ENCODE data around the gene LRP1.

Gene LRP1

GRCh38 chr12:57236201-57236924, 108.1 kb downstream of the LRP1 start:
- DNase-seq (ENCODE audit: low spot score): no peak

- no peak for DNase-seq (ENCODE audit: low spot score)
Observed at GRCh38 chr12:57236925-57237595, 108.8 kb downstream of the LRP1 start.

DNA sequence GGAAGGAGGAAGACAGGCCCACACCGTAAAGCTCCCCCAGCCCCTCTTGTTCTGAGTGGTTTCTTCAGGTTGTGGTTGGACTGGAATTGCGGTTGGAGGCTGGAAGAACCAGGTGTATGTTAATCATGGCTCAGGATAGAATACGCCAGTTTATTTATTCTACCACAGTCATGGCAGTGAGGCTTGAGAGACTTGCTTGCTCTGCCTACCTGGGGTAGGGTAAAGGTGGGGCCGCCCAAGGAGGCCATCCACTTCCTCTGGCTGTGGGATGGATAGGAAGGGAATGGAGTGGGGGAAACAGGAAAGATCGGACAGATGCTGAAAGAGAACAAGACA, 109.3 kb downstream of the LRP1 start:
- DNase-seq (ENCODE audit: low spot score): no peak

DNA sequence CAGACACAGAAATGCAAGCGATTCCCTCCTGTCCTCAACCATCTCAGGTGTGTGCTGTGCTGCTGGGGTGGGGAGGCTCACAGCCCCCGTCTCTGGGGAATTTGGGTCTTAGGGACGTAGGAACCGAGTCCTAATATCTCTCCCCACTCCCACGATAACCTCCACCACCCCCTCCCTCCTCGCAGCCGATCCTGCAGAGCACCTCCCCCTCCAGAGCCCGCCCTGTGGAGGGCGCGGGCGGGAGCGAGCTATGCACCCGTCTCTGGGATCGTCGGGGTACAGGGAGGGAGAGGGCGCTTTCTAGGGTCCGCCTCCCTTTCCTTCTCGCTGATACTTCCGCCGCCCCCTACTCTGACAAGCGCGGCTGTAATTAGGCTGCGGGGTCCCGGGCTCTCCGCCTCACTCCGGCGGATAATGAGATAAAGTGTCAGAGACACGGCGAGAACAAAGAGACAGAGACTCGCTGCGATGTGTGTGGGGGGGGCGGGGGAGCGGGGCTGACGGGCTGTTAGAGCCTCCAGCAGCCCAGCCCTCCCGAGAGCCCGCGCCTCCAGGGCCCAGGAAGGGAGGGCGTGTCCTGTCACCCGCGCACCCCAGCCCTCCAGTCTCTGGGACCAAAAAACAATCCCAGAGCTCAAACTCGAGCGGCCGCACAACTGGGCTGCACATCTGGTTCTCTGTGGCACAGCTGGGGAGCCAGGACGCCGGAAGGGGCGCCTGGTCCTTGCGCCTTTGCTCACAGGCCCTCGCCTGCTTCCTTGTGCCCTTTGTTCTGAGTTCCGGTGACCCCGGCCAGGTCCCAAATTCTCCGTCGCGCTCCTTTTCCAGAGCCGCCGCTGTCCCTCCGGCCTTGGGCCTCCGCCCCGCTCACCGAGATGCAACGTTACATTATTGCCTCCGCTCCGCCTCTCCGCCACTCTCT, 109.9 kb downstream of the LRP1 start:
- no peak for DNase-seq (ENCODE audit: low spot score)

GRCh38 chr12:57238854-57239554, 110.7 kb downstream of the LRP1 start:
- DNase-seq (ENCODE audit: low spot score): peak; percentile 95

DNA sequence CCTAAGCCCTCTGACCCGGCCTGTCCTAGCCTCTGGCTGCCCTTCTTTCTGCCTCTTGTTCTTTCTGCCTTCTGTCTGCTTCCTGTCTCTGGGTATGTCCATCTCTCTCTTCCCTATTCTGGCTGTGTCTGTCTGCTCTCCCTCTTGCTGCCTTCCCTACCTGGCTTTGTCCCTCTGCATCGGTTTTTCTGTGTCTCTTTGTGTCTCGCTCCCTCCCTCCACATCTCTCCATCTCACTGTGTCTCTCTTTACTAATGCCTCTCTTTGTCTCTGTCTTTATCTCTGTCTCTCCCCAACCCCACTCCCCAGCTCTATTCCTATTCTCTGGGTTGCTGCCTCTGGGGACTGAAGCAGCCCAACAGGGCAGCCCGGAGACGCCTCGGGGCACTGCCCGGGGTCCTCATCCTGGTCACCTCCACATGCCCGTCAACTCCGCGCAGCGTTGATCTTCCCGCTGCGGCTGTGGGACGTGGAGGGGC, 111.3 kb downstream of the LRP1 start:
- no peak for DNase-seq (ENCODE audit: low spot score)

GRCh38 chr12:57240066-57240921, 112.0 kb downstream of the LRP1 start:
- DNase-seq (ENCODE audit: low spot score): peak; percentile 75

GRCh38 chr12:57240926-57241401, 112.7 kb downstream of the LRP1 start:
- DNase-seq (ENCODE audit: low spot score): peak; percentile 60

- DNase-seq (ENCODE audit: low spot score): no peak
Observed at GRCh38 chr12:57241402-57242310, 113.4 kb downstream of the LRP1 start.

DNA sequence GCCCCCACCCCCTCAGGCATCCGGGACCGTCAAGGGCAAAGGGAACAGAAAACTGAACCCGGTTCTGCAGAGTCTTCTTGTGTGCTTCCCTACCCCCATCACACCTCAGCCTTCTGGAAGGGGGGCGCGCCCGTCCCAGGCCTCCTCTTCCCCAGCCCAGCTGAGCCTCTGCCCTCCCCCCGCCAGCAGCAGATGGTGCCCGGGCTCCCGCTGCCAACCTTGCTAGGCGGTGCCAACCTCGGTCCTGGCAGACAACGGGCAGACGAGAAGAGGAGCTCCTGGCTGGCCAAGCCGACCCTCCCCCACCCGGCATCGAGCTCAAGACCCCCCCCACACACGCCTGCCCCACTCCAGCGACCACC, 114.0 kb downstream of the LRP1 start:
- DNase-seq (ENCODE audit: low spot score): no peak

DNA sequence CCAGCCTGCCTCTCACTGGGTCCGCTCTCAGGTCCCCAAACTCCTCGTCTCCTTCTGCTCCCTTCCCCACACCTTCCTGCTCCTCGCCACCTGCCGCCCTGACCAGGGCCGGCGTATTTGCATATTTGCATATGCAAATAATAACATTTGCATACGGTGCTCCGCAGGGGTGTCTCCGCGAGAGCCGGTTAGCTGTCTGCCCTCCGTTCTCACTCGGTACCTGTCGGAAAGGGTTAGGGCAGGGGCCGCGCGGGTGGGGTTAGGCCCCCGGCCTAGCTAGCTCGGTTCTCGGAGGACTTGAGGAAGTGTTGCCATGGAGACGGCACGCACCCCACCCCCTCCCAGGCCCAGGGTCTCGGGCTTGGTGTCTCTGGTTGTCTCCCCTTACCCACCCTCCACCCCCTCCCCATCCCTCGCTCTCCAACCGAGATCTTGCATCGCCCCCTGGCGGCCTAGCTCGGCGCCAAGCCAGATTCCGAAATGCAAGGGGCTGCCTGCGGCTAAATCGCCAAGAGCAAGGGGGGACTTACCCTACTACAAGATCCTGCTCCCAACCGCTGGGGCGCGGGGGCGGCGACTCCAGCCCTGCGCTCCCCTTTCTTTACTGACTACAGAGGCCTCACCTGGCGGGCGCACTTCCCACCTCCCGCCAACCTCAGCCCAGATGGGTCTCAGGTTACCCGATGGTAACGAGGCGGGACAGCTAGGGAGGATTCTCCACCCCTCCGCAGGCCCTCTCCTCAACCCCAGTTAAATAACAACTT, 114.6 kb downstream of the LRP1 start:
- DNase-seq (ENCODE audit: low spot score): peak; percentile 66

DNA sequence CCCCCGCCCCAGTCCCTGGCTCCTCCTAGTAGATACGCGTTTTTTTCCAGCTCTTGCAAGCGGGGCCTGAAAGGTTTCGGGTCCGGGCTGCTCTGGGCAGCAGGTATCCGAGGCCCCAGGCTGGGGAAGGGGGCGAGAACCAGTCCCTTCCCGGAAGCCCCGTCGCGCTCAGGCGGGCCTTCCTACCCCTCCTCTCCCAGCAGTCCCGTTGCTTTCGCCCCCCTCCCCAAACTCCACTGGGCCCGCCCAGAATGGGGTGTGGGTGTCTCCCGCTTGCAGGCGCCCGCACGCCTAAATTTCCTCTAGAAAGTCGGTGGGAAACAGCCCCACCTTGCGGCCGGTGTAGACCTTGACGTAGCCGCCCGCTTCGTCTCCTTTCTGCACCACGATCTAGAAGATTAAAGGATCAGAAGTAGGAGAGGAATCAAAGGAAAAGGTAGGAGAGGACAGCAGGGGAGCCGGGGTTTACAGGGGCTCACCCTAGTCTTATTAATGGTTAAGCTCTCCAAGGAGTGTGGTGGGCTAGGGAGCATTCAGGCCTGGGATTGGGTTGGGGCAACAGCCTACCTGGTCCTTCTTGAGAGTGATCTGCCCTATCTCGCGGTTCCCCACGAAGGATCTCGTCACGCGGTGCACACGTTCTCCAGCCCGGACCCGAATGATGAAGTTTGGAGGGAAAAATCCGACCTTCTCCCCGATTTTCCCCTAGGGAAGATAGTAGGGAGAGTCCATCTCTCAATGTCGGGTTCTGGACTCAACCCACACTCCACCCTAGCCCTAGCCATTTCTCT, 115.4 kb downstream of the LRP1 start:
- peak; percentile 83 for DNase-seq (ENCODE audit: low spot score)

DNA sequence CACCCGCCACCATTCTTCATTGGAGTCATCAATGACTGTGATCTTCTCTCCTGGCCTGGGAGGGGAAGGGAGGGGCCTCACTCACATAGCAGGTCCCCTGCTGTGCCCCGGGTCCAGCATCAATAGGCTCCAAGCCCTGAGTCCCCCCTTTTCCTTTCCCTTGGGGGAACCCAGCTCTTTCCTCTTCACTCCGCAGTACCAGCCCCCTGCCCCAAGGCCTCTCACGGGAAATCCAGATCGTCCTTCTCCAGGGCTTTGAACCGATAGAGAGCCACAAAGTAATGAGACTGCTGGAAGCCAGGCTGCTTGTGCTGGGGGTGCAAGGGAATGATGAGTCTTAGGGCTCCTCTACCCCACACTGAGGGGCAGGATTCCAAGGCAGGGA, 116.0 kb downstream of the LRP1 start:
- DNase-seq (ENCODE audit: low spot score): no peak

- DNase-seq (ENCODE audit: low spot score): no peak
Observed at GRCh38 chr12:57247041-57247440, 118.8 kb downstream of the LRP1 start.

DNA sequence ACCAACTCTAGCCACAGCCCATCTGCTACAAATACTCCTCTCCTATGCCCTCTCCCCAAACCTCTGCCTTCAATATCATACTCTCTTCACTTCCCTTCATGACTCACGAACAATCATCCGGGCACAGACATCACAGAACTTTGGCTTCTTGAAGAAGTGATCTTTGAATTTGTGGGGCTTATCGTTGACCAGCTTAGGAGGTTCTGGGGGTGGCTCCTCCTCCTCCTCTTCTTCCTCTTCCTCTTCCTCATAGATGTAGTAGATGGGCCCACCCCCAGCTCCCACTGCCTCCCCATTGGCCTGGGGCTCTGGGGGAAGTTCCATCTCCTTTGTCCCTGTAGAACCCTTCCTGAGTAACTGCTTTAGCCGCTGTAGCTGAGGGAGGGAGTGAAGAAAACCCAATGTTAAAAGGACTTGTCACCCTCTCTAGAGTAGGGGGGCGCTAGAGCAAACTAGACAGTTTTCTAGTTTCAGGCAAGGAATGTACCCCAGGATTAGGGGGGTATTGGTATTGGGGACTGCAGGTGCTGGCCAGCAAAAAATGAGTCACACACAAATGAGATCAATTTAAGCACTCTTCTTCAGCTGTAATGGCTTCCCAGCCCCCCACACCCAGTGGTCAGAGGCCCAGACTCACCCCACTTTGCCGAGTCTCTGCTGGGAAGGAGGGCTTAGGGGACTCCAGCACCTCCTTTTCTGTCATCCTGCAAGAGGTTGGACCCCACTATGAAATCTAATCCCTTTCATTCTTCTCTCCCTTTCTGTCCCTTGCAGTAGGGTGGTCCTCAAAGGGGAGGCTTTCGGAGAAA, 120.9 kb downstream of the LRP1 start:
- DNase-seq (ENCODE audit: low spot score): no peak

DNA sequence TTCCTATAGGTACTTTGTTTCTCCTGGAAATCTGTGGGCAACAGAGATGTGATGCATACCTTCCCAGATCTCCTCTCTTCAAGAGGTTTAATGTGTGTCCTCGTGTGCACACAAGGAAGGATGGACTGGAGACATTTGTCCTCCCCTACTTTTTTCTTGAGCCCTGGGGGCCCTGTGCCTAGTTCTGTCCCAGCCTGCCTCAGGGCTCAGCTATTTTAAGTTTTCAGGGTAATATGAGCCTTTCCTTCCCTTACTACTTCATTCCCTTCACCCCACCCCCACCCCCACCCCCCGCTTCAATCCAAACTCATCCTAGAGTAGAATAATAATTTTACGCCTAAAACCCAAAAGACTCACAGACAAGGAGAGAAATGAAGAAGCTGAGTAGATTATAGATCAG, 122.3 kb downstream of the LRP1 start:
- DNase-seq (ENCODE audit: low spot score): no peak

GRCh38 chr12:57250956-57251355, 122.7 kb downstream of the LRP1 start, which contains the start of gene STAC3:
Gene STAC3, minus strand, starts transcription at chr12:57251187. Its CDS starts 1,551 bp downstream, at chr12:57249636.
- no peak for DNase-seq (ENCODE audit: low spot score)
